ENCODE results near the gene GGT1. TPM values are rescaled to one million over a fixed set of nuclear protein-coding genes. Genes with fewer than 3 reads are reported as not detected.
"Not testable (repeated sequence)": the region's sequence is repeated elsewhere in the genome, so short reads cannot be mapped to it uniquely, and the experiment has no call there.

GGT1 gene
- total RNA-seq, 1 donor from 2014 or later: 2.3 TPM

- intact Hi-C loops (cut with DNase I); ATAC-seq; DNase-seq (ENCODE audit: missing footprints): not testable (repeated sequence)
These were observed 24.9 kb downstream of the GGT1 start for GRCh38 chr22:24627911-24628310.

DNA sequence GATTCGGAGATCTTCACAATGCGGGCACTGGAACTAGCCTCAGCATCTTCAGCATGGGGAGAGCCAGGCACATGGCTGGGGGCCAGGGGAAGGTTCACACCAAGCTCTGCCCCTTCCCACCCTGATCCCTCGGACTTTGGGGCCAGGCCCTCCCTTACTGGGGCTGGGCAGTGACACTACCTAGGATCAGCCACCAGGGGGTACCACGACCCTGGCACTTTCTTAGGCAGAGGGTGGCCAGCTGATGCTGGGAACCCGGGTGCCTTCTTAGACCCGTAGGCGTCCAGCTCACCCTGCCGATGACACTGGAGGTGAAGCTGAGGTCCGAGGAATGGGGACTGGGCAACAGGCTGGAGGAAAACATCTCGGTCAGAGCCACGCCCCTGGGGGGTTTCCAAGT, 26.1 kb downstream of the GGT1 start:
- intact Hi-C loops (cut with DNase I); ATAC-seq; DNase-seq (ENCODE audit: missing footprints): not testable (repeated sequence)

- ATAC-seq; intact Hi-C loops (cut with DNase I); DNase-seq (ENCODE audit: missing footprints): not testable (repeated sequence)
These were observed 27.9 kb downstream of the GGT1 start for GRCh38 chr22:24630812-24631427.

GRCh38 chr22:24631430-24632122, 28.6 kb downstream of the GGT1 start:
- DNase-seq (ENCODE audit: missing footprints); intact Hi-C loops (cut with DNase I); ATAC-seq: not testable (repeated sequence)

GRCh38 chr22:24632642-24633041, 29.6 kb downstream of the GGT1 start:
- DNase-seq (ENCODE audit: missing footprints); ATAC-seq; intact Hi-C loops (cut with DNase I): not testable (repeated sequence)

- DNase-seq (ENCODE audit: missing footprints); intact Hi-C loops (cut with DNase I); ATAC-seq: not testable (repeated sequence)
These were observed 30.4 kb downstream of the GGT1 start for GRCh38 chr22:24633231-24634023.

GRCh38 chr22:24634776-24635389, 31.9 kb downstream of the GGT1 start:
- ATAC-seq; intact Hi-C loops (cut with DNase I); DNase-seq (ENCODE audit: missing footprints): not testable (repeated sequence)

- intact Hi-C loops (cut with DNase I); DNase-seq (ENCODE audit: missing footprints): not testable (repeated sequence)
These were observed 33.5 kb downstream of the GGT1 start for GRCh38 chr22:24636513-24636912.

GRCh38 chr22:24642307-24642706, 39.3 kb downstream of the GGT1 start:
- ATAC-seq; intact Hi-C loops (cut with DNase I); DNase-seq (ENCODE audit: missing footprints): not testable (repeated sequence)

More at GRCh38 chr22:24636513-24636912, 33.5 kb downstream of the GGT1 start:
- ATAC-seq: not testable (repeated sequence)

DNA sequence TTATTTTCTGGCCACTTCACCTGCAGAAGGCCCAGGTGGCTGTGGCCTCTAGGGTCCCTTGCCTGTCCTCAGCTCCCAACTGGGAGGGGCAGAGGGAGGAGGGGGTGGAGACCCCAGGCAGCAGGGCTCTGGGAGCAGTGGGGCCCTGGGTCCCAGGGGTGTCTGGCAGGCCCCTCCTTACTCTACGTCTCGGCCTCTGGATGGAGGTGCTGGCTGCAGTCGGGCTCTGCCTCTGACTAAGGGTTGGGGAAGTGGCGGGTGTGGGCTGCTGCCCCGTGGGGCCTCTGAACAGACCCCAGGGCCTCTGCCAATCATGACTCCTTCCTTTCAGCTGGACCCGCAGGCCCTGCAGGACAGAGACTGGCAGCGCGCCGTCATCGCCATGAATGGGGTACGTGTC, 41.4 kb downstream of the GGT1 start:
- DNase-seq (ENCODE audit: missing footprints); ATAC-seq; intact Hi-C loops (cut with DNase I): not testable (repeated sequence)

GRCh38 chr22:24645408-24646399, 42.7 kb downstream of the GGT1 start:
- DNase-seq (ENCODE audit: missing footprints); ATAC-seq; intact Hi-C loops (cut with DNase I): not testable (repeated sequence)

GRCh38 chr22:24646756-24647155, 43.8 kb downstream of the GGT1 start:
- ATAC-seq; intact Hi-C loops (cut with DNase I); DNase-seq (ENCODE audit: missing footprints): not testable (repeated sequence)

- DNase-seq (ENCODE audit: missing footprints); ATAC-seq; intact Hi-C loops (cut with DNase I): not testable (repeated sequence)
These were observed 46.4 kb downstream of the GGT1 start for GRCh38 chr22:24649371-24649770.

GRCh38 chr22:24650884-24651283, 47.9 kb downstream of the GGT1 start:
- peak; percentile 78 for DNase-seq (ENCODE audit: missing footprints)
- intact Hi-C loops (cut with DNase I); ATAC-seq: not testable (repeated sequence)

- ATAC-seq; intact Hi-C loops (cut with DNase I); DNase-seq (ENCODE audit: missing footprints): not testable (repeated sequence)
These were observed 62.4 kb downstream of the GGT1 start for GRCh38 chr22:24665395-24665794.

- DNase-seq (ENCODE audit: missing footprints); intact Hi-C loops (cut with DNase I): not testable (repeated sequence)
- ATAC-seq: peak; percentile 26
These were observed 64.9 kb downstream of the GGT1 start for GRCh38 chr22:24667904-24668303.

GRCh38 chr22:24672532-24672931, 69.5 kb downstream of the GGT1 start:
- ATAC-seq; intact Hi-C loops (cut with DNase I); DNase-seq (ENCODE audit: missing footprints): not testable (repeated sequence)
